Stimulated activated CD4-positive, alpha-beta T cell treated with anti-CD3 and anti-CD28 coated beads, Interleukin-1b, Interleukin-23, amount 100 ng/mL, for 4 hours (primary cell): ENCODE results near the gene SLC12A5.

Experiments
- DNase-seq, 2 donors: peaks; one replicate each; pipeline ENCODE4 v3.0.0-alpha.2; 2020; ENCODE audit warnings: low read depth in 2 of 2

SLC12A5 gene

DNA sequence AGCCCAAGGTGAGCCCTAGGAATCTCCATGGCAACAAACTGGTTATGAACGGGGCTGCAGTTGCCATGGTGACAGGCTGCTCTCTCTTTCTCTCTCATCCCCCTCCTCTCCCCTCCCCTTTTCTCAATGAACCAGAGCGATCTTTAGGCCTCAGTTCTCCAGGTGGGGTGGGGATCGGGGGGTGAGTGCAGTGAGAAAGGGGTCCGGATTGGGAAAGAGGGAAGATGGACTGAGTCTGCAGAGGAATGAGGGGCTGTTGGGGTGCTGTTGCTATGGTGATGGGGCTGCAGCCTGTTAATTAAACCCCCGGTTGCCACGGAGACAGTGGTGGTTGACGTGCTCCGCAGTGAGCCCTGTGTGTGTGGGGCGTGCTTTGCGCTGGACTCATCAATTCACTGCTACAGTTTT, 3.6 kb upstream of the SLC12A5 start:
- DNase-seq = no peak

DNA sequence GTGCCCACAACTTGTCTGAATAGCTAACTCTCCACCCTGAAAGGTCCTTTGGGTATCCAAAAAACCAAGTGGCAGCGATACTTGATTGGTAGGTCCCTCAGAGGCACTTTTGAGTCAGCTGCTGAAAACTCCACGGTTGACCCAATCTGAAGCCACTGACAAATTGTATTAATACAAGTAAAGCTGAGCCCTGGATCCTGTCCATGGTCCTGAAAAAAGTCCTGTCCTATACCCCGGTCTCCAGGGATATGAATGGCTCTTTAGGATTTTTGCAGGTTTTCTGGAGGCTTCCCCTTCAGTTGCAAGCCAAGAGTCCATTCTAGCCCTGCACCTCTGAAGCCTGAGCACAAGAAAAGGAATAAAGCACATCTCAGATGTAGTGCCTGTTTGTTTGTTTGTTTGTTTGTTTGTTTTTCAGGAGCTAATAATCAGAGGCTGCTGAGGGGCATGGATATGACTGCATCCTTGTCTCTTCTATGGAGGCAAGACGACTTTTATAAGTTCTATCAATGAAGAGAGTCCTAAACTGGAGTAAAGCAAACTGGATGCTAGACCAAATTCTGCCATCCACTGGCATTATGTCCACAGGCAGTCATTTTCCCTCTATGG, 1.7 kb upstream of the SLC12A5 start:
- no peak for DNase-seq

DNA sequence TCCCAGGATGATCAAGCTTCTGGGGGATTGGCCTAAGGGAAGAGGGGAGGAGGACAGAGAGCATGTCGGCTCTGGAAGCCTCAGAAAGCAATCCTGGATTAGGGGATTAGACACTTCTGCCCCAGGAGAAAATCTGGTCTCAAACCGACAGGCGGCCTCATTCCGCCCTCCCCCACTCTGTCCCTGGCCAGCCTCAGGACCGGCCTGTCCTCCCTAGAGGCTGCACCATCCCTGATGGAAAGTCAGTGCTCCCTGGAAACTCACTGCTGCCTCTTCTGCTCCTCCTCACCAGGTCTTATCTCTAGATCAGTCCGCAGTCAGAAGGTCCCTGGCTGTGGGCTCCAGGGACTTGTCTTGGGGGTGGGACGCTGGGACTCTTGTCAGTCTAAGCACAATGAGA, 905 bp upstream of the SLC12A5 start:
- no peak for DNase-seq

DNA sequence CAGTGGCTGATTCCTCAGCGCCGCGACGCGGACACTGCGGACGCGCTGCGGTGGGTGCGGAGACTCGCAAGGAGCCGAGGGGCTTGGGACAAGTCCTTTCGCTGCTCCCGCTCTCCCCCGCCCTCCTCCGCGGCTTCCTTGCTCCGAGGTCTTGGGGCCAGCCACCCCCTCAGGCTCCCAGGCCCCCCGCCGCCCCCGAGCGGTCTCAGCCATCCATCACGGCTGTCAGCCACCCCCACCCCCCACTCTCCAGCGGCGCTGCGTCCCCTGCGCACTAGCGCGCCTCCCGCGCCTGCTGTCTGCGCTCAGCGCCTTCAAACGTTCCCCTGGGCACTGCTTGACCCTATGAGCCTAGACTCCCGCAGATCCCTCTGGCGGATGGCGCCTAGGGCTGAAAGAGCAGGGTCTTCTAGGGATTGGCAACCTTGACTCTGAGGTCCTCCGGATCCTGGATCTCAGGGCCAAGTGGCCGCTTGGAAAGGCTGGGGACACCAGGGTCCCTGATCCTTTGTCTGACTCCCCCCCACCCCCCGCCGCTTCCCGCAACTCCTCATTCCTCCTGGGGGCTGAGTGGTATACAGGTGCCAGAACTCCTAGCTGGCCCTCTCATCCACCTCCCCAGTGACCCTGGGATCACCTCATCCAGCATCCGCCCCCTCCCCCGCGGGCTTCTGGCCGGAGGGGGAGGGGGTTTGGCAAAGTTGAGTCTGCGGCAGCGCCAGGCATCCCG, 1.4 kb downstream of the SLC12A5 start:
- DNase-seq = no peak

DNA sequence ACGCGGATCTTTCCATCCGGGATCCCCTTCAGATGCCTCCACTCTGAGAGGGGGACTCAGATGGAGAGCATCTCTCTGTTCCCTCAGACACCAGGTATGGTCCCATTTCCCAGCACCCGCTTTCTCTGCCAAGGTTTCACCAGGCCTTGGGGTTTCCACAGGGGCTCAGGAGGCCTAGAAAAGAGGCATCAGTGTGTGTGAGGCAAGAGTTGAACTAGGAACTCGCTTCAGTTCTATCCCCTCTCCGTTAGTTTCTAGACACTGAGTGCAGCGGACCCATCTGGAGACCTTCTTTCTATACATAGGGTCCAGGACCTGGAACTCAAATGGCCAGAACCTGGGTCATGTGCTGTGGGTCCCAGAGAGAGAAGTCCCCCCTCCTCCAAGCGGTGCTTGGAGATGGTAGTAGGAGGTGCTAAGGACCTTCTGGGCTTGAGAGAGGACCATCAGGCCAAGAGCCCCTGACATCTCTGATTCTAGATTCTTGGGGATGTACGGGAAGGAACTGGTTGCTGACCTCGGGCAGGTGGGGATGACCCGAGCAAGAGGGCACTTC, 2.1 kb downstream of the SLC12A5 start:
- no peak for DNase-seq

DNA sequence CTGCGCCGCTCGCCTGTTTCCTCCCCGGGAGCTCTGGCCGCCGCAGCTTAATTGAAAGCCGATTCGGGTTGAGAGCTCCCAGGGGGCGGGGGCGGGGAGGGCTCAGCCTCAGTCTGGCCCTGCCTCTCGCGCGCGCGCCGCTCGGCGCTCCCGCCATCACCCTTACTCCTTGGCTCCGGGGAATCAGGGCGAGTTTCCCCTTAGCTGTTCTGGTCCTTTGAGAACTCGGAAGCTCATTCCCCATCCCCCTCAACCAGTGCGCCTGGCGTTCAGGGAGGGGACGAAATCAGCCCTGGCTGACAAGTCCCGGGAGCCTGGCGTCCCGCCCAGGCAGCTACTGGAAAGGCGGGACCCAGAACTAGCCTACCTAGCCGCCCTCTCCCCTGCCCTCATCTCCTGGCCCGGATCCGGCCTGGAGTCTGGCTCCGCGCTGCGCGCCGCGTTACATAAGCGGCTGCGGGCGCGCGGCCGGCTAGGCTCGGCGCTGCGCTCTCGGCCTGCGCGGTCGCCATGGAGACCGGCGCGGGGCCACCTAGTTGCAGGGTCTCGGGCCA, 2.8 kb downstream of the SLC12A5 start:
- no peak for DNase-seq

DNA sequence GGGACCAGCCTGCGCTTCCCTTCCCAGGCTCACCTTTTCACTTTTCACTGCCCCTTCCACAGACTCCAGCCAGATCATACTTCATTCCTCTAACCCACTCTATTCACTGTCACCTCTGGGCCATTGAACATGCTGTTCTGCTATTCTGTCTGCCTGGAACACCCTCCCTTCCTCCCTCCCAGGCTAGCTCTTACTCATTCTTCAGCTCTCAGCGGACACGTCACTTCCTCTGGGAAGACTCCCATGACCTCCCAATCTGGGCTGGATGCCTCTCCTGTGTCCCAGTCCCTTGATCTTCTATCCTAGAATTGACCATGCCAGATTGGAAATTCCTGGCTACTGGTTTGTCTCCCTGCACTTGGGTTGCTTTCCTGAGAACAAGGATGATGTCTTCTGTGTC, 5.0 kb downstream of the SLC12A5 start:
- DNase-seq = no peak

DNA sequence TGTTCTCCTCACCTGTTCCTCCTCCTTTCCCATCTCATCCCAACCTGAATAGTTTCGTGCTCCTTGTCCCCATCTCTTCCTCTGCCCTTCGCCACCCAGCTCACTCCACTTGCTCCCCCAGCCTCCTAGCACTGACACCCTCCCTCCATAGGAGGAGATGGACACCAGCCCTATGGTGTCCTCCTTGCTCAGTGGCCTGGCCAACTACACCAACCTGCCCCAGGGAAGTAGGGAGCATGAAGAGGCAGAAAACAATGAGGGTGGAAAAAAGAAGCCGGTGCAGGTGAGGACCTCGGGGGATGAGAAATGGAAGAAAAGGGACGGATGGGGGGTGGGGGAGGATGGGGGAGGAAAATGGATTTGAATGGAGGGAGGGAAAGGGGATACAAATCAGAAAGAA, 6.2 kb downstream of the SLC12A5 start:
- DNase-seq = no peak

DNA sequence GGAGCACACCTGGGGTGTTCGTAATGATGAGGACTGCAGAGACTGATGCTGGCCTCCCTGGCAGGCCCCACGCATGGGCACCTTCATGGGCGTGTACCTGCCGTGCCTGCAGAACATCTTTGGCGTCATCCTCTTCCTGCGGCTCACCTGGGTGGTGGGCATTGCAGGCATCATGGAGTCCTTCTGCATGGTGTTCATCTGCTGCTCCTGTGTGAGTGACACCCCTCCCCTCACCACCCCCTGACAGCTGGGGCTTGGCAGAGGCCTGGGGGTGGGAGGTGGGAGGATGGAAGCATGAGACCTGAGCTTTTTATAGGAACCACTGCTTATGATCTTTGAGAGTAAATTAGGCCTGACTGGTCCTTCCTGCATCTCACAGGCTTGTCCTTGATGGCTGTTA, 6.7 kb downstream of the SLC12A5 start:
- no peak for DNase-seq

DNA sequence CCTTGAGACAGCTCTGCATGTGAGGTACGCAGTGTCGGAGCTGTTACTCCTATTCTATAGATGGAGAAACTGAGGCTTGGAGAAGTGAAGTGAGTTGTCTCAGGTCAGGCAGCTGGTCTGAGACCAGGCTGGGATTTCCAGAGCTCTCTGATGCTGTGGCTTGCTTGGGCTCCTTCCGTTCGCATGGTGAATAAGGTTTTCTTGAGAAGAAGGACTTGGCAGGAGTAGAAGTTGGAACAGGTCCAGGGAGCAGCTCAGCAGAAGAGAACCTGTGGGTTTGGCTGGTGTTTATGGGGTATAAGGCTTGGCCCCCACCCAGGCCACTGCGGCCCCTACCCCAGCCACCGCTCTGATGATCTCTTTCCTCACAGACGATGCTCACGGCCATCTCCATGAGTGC, 7.4 kb downstream of the SLC12A5 start:
- no peak for DNase-seq

DNA sequence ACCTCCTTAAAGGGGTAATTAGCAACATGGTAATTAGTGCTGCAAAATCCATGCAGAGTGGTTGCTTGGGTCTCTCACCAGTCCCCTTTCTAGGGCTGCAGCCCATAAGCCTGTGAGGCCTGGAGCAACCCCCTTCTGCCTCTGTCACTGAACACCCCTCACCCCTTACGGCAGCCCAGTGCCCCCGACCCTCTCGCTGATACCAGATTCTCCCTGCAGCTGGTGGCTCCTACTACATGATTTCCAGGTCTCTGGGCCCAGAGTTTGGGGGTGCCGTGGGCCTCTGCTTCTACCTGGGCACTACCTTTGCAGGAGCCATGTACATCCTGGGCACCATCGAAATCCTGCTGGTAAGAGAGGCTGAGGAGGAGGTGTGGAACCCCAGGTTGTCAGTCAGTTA, 8.0 kb downstream of the SLC12A5 start:
- DNase-seq = no peak

DNA sequence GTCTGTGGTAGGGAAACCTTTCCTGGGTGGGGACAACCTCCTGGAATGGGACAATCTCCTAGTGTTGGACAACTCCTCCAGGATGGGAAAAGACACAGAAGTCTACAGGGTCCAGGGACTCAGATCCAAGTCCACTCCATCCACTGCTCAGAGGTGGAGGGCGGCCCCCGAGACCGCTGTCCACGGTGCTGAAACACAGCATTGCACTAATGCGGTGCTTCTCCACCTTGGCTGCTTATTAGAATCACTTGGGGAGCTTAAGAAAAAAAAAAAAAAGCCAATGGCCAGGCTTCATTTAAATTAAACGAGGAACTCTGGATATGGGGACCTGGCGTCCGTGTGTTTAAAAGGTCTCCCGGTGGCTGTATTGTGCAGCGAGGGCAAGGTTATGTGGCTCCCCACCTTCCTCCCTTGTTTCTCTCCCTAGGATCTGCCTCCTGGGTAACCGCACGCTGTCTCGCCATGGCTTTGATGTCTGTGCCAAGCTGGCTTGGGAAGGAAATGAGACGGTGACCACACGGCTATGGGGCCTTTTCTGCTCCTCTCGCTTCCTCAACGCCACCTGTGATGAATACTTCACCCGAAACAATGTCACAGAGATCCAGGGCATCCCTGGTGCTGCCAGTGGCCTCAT, 12.0 kb downstream of the SLC12A5 start:
- DNase-seq = peak in 1 of 2 donors; percentile 35

DNA sequence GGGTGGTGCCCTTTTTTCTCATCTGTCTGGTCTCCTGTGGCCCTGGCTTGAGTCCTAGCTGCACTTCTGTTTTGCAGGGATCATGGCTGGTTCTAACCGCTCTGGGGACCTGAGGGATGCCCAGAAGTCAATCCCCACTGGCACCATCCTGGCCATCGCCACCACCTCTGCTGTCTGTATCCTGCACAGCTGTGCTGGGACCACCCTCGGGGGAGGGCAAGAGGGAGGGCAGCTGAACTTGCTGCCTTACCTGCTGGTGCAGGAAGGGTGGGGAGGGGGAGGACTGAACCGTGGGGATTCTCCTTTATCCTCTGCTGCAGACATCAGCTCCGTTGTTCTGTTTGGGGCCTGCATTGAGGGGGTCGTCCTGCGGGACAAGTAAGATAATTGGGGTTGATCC, 14.5 kb downstream of the SLC12A5 start:
- no peak for DNase-seq

DNA sequence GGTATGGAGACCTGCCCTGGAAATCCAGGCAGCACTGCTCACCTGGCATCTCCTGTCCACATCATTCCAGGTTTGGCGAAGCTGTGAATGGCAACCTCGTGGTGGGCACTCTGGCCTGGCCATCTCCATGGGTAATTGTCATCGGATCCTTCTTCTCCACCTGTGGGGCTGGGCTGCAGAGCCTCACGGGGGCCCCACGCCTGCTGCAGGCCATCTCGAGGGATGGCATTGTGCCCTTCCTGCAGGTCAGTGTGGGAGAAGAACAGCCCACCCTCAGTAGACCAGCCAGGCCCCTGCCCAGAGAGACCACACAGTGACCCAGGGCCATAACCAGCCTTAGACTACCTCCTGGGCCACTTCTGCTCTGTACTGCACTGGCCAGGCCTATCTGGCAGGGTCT, 15.9 kb downstream of the SLC12A5 start:
- no peak for DNase-seq

DNA sequence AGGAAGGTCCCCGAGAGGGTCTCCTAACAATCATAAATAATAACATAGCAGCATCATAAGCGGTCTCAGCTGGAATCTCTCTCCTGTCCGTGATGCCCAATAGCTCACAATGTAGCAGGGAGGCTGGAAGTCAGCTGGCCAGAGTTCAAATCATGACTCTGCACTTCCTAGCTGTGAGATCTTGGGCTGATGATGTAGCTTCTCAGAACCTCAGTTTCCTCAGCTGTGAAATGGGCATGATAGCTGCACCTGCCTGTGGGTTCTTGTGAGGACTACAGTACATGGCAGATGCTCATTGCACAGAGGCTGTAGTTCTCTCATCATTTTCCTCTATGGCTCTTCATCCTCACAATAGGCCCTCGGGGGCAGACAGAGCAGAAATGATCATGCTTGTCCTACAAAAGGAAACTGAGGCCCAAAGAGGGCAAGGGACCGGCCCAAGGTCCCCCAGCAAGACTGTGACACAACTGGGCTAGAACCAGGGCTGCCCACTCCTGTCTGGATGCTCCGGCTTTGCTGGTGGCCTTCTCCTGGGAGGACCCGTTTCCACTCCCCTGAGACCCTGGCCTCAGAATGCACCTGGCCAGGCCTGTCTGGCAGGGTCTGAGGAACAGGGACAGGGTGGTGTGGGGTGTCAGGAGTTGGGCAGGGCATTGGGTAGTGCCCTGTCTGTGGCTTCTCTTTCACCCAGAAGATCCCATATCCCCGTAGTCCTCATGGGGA, 17.7 kb downstream of the SLC12A5 start:
- DNase-seq = no peak

DNA sequence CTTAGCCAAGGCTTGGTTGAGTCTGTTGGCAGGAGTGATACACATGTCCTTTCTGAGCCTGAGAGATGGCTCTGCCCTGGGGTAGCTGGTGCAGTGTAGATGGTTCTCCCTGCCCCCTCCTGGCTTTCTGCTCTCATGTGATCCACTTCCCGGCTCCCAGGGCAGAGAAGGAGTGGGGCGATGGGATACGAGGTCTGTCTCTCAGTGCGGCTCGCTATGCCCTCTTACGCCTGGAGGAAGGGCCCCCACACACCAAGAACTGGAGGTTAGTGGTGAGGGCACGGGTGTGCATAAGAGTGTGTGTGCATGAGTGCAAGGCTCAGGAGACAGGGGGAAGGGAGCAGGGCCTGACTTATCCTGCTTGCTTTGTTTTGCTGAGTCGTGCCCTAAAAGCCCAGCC, 18.8 kb downstream of the SLC12A5 start:
- DNase-seq = no peak

DNA sequence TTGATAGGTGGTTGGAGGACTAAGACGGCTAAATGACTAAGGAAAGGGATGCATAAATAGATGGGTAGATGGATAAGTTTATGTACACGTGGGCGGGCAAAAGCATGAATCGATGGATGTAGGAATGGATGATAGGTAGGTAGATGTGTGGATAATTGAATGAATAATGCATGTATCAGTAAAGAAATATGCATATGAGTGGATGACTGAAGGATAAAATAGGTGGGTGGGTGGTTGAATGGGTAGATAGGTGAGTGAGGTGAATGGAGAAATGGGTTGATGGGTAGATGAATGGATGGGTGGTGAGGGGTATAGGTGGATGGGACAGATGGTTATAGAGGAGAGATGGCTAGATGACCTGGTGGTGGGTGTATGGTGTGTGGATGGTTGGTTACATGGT, 20.2 kb downstream of the SLC12A5 start:
- DNase-seq = no peak

DNA sequence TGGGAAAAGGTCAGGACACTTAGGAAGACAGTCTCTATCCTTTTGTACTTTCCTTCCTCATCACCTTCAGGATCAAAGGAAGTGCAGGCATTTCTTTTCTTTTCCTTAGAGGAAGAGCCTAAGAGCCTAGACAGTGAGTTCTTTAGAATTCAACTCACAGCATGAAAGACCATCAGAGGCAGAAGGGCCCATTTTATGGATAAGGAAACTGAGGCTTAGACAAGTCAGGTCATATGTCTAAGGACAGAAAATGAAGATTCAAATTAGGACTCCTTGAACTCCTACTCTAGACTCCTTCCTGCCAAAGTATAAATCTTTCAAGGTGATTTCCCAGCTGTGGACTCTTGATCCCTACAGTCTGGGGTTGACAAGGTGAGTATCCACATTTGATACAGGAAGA, 20.8 kb downstream of the SLC12A5 start:
- no peak for DNase-seq

DNA sequence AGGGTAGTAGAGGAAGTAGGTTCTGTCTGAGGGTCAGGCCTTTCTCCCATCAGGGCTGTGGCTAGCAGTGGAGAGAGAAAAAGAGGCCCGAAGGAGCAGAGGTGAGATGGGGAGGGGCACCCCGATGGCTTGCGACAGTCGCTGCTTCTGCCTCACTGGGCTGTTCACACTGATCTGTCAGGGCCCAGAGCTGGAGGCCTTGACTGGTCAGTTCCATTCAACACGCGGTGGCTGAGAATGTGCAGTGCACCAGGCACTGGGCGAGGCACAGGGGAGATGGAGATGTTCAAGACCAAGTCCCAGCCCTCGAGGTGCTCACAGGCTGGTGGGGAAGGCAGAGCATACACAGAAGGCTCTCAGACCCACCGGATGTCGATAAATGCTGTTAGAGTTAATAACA, 21.4 kb downstream of the SLC12A5 start:
- no peak for DNase-seq

DNA sequence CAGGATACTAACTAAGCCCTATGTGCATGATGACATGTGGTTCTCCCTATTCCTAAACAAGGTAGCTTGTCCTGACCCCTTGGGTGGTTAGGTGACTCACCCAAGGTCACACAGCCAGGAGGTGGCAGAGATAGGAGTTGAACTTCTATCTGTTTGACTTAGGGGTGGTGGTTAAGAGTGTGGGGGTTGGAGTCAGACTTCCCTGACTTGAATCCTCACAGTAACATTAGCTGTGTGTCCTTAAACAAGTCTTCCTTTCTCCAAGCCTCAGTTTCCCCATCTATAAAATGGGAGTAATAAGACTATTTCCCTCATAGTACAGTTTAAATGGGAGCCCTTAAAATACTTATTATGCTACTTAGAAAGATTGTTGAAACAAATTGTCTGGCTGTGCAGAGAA, 21.9 kb downstream of the SLC12A5 start:
- DNase-seq = no peak

DNA sequence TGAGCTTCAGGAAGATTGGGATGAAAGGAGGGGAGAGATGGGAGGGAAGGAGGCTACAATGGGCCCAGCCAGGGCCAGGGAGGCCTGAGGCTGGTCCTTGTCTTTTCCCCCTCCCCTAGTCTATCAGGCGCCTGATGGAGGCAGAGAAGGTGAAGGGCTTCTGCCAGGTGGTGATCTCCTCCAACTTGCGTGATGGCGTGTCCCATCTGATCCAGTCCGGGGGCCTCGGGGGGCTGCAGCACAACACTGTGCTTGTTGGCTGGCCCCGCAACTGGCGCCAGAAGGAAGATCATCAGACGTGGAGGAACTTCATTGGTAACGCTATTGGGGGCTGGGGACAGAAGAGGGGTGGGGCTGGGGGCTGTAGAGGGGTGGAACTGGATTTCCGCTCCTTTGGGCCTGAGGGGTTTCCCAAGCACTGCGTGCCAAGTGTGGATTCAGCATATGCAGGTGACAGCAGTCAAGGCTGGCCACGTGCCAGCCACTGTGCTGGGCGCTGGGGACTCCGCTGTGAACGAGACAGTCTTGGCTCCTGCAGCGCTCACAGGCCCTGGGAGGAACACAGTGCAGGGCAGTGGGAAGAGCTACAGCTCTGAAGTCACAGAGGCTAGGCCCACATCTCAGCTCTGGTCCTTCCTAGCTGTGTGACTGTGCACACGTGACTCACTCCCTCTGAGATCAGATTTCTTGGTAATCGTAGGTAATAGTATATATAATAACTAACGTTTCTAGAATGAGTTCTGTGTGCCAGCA, 22.7 kb downstream of the SLC12A5 start:
- no peak for DNase-seq
